ENCODE data around the gene MAD1L1.

- no peak for TF ChIP-seq CTCF (IDR thresholded peaks at IDR 0.05)
- TF ChIP-seq POLR2A (IDR thresholded peaks at IDR 0.05) = no peak
Observed at GRCh38 chr7:2180081-2180480, 52.7 kb downstream of the MAD1L1 start.
